Glutamatergic neuron (in vitro differentiated cells): Measurements from ENCODE around the gene OR10T2. TPM values are rescaled to one million over a fixed set of nuclear protein-coding genes. Genes with fewer than 3 reads are reported as not detected.

Experiments
- DNase-seq: peaks from one replicate; pipeline ENCODE4 v3.0.0; 2022
- H3K27ac Mint-ChIP-seq: one replicate; pipeline ENCODE4 v1.8.0; 2020; ENCODE audit warnings: mild to moderate bottlenecking, mixed read lengths, inconsistent platforms; ENCODE audit not compliant: unreplicated experiment
- H3K27me3 Mint-ChIP-seq: one replicate; pipeline ENCODE4 v1.8.0; 2020; ENCODE audit warnings: mild to moderate bottlenecking, moderate library complexity, mixed read lengths, inconsistent platforms; ENCODE audit not compliant: unreplicated experiment
- H3K36me3 Mint-ChIP-seq: one replicate; pipeline ENCODE4 v1.8.0; 2020; ENCODE audit warnings: mild to moderate bottlenecking, mixed read lengths, inconsistent platforms; ENCODE audit not compliant: unreplicated experiment
- H3K4me1 Mint-ChIP-seq: one replicate; pipeline ENCODE4 v1.8.0; 2020; ENCODE audit warnings: mild to moderate bottlenecking, low read depth, mixed read lengths, inconsistent platforms; ENCODE audit not compliant: unreplicated experiment
- H3K4me3 Mint-ChIP-seq: one replicate; pipeline ENCODE4 v1.8.0; 2020; ENCODE audit warnings: mild to moderate bottlenecking, mixed read lengths, inconsistent platforms; ENCODE audit not compliant: unreplicated experiment
- H3K9me3 Mint-ChIP-seq: one replicate; pipeline ENCODE4 v1.8.0; 2020; ENCODE audit warnings: mild to moderate bottlenecking, moderate library complexity, mixed read lengths, inconsistent platforms; ENCODE audit not compliant: unreplicated experiment
- total RNA-seq: library from RNA; stranded (reverse); fragmentation: NEBNext Ultra II Directional; extraction: Animal tissue kit (Norgen Biotek cat#: 25700); gene quantifications from one replicate; pipeline ENCODE4 v1.2.1, GENCODE V29; 2021; ENCODE audit not compliant: unreplicated experiment
- TF ChIP-seq, protein P1 (sequence below): fragments of 200-600 bp; sonication (generic); IDR thresholded peaks from one replicate; pipeline ENCODE4 v1.5.0; 2021; ENCODE audit not compliant: partially characterized antibody, unreplicated experiment

The OR10T2 gene
- total RNA-seq, 1 donor from 2014 or later: not detected

GRCh38 chr1:158362482-158362881 lies 36.8 kb downstream of the OR10T2 start:
- Mint-ChIP-seq H3K36me3 (peaks cover 5% of the 10 kb centered on the region), H3K27ac (no peak overlapping the region), H3K27me3 (peaks cover 2% of the 10 kb centered on the region), H3K4me1 (no peaks in the 10 kb centered on the region), H3K9me3 (peaks cover 2% of the 10 kb centered on the region), H3K4me3 (no peak overlapping the region)
- DNase-seq: no peak
- TF ChIP-seq, protein P1, sequence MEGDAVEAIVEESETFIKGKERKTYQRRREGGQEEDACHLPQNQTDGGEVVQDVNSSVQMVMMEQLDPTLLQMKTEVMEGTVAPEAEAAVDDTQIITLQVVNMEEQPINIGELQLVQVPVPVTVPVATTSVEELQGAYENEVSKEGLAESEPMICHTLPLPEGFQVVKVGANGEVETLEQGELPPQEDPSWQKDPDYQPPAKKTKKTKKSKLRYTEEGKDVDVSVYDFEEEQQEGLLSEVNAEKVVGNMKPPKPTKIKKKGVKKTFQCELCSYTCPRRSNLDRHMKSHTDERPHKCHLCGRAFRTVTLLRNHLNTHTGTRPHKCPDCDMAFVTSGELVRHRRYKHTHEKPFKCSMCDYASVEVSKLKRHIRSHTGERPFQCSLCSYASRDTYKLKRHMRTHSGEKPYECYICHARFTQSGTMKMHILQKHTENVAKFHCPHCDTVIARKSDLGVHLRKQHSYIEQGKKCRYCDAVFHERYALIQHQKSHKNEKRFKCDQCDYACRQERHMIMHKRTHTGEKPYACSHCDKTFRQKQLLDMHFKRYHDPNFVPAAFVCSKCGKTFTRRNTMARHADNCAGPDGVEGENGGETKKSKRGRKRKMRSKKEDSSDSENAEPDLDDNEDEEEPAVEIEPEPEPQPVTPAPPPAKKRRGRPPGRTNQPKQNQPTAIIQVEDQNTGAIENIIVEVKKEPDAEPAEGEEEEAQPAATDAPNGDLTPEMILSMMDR: no peak

DNA sequence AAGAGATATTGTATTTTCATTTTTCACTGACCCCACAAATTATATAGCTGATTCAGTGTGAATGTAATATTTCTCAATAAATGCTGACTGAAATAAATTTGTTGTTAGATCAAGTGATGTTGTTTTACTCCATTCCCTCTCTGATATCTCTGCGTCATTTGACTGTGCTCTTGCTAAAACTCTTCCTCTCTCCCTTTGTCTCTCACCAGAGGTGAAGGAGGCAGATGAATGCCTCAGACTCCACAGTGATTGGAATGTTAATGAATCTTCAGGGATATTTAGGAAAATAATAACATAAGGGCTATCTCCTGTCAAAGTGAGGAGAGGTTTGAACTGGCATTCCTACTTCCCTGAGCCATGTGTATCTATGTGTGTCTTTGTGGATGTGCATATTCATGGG lies 41.8 kb downstream of the OR10T2 start:
- H3K9me3 Mint-ChIP-seq: no peaks in the 10 kb centered on the region
- H3K27me3 Mint-ChIP-seq: no peaks in the 10 kb centered on the region
- H3K4me1 Mint-ChIP-seq: peaks cover 4% of the 10 kb centered on the region
- no peaks in the 10 kb centered on the region for H3K36me3 Mint-ChIP-seq
- DNase-seq: no peak
- H3K27ac Mint-ChIP-seq: no peak overlapping the region
- no peak overlapping the region for H3K4me3 Mint-ChIP-seq
- TF ChIP-seq, protein P1: no peak

DNA sequence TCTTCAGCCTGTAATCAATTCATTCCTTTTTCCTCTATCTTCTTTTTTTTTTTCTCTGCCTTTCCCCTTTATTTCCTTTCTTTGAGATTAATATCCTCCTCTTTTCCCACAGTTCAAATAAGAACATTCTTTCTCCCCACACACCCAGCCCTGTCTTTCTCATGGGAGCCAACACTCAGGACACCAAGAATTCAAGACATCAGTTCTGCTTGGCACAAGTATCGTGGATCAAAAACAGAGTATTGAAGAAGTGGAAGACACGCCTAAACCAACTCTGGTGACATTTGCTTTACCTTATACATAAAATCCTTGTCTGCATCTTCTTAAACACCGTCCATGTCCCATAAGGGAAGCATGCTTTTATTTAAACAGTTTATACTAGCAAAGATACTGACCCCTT lies 42.6 kb downstream of the OR10T2 start:
- Mint-ChIP-seq H3K36me3 (no peaks in the 10 kb centered on the region), H3K9me3 (no peaks in the 10 kb centered on the region), H3K4me3 (no peak overlapping the region), H3K4me1 (peaks cover 4% of the 10 kb centered on the region), H3K27me3 (no peaks in the 10 kb centered on the region), H3K27ac (no peak overlapping the region)
- TF ChIP-seq, protein P1: no peak
- DNase-seq: no peak

GRCh38 chr1:158355773-158356285 lies 43.4 kb downstream of the OR10T2 start:
- H3K27ac Mint-ChIP-seq: no peak overlapping the region
- TF ChIP-seq, protein P1: no peak
- peaks cover 4% of the 10 kb centered on the region for H3K4me1 Mint-ChIP-seq
- H3K27me3 Mint-ChIP-seq: no peaks in the 10 kb centered on the region
- no peak overlapping the region for H3K4me3 Mint-ChIP-seq
- H3K9me3 Mint-ChIP-seq: no peaks in the 10 kb centered on the region
- H3K36me3 Mint-ChIP-seq: no peaks in the 10 kb centered on the region
- no peak for DNase-seq

GRCh38 chr1:158354255-158354654 lies 45.0 kb downstream of the OR10T2 start:
- H3K36me3 Mint-ChIP-seq: no peaks in the 10 kb centered on the region
- no peak overlapping the region for H3K4me3 Mint-ChIP-seq
- peaks cover 4% of the 10 kb centered on the region for H3K4me1 Mint-ChIP-seq
- no peaks in the 10 kb centered on the region for H3K27me3 Mint-ChIP-seq
- TF ChIP-seq, protein P1: no peak
- DNase-seq: no peak
- H3K27ac Mint-ChIP-seq: no peak overlapping the region
- H3K9me3 Mint-ChIP-seq: peaks cover 1% of the 10 kb centered on the region
